A673 (cell line): ENCODE data around the gene SUN1.

Experiments
- CTCF ChIP-seq: fragments of 300-800, 200-600 bp; sonication (generic); conservative IDR thresholded peaks from 2 replicates; pipeline ENCODE4 v1.5.1; 2017; ENCODE audit warnings: low read depth, mild to moderate bottlenecking, antibody characterized with exemption, low read length, moderate library complexity, mixed read lengths
- EZH2 ChIP-seq: fragments of 200-600 bp; sonication (generic); IDR thresholded peaks from 2 replicates; pipeline ENCODE4 v1.6.1; 2017; ENCODE audit warnings: borderline replicate concordance, low read depth, mild to moderate bottlenecking, mixed read lengths, antibody characterized with exemption, low read length; ENCODE audit not compliant: poor library complexity, severe bottlenecking

GRCh38 chr7:919114-919442 lies 86.8 kb downstream of the SUN1 start:
- TF ChIP-seq CTCF (no peak), EZH2 (no peak)
